HepG2 (cell line): ENCODE data around the gene CALML4. TPM values are rescaled to one million over a fixed set of nuclear protein-coding genes. Genes with fewer than 3 reads are reported as not detected.

Experiments
- ARID3A ChIP-seq: IDR thresholded peaks from 2 replicates; pipeline ENCODE4 v1.6.1; 2012; ENCODE audit warnings: low read depth, low read length, improper control_type of control experiment
- ELF1 ChIP-seq: sonication (generic); formaldehyde crosslinking; IDR thresholded peaks from 2 replicates; pipeline ENCODE4 v1.4.0; 2020; ENCODE audit warnings: missing genetic modification reagents
- FOXC1 ChIP-seq: sonication (generic); formaldehyde crosslinking; IDR thresholded peaks from 2 replicates; pipeline ENCODE4 v1.8.0; 2022; ENCODE audit warnings: mild to moderate bottlenecking, missing genetic modification reagents, borderline replicate concordance
- KDM5B ChIP-seq: sonication (generic); formaldehyde crosslinking; IDR thresholded peaks from 2 replicates; pipeline ENCODE4 v1.4.0; 2020; ENCODE audit warnings: missing genetic modification reagents, mild to moderate bottlenecking, borderline replicate concordance
- NPAS2 ChIP-seq: sonication (generic); formaldehyde crosslinking; IDR thresholded peaks from 2 replicates; pipeline ENCODE4 v1.8.0; 2022; ENCODE audit warnings: mild to moderate bottlenecking, missing genetic modification reagents, borderline replicate concordance
- THRA ChIP-seq: sonication (generic); formaldehyde crosslinking; IDR thresholded peaks from 2 replicates; pipeline ENCODE4 v1.4.0; 2020; ENCODE audit warnings: missing genetic modification reagents, borderline replicate concordance
- ZBED4 ChIP-seq: sonication (generic); formaldehyde crosslinking; IDR thresholded peaks from 2 replicates; pipeline ENCODE4 v1.4.0; 2020; ENCODE audit warnings: missing genetic modification reagents, borderline replicate concordance
- ZNF263 ChIP-seq: sonication (generic); formaldehyde crosslinking; IDR thresholded peaks from 2 replicates; pipeline ENCODE4 v1.4.0; 2020; ENCODE audit warnings: missing genetic modification reagents
- polyA plus RNA-seq, 8 experiments: library from polyadenylated mRNA; depleted of rRNA in 3 of 8; stranded (reverse) in 7 of 8; unstranded in 1 of 8; fragments of >200 nt; fragmentation: Illumina TruSeq in 4 of 8; extraction: Trizol in 4 of 8; gene quantifications; 2 replicates each; pipeline versions ENCODE4 v1.2.1 to v1.2.3, GENCODE V29; 2011 to 2016; ENCODE audit warnings: low read depth in 4 of 8, missing spikeins in 1 of 8, mixed read lengths in 1 of 8; ENCODE audit not compliant: insufficient read depth in 1 of 8
- total RNA-seq, 5 experiments: library from RNA; depleted of rRNA; stranded (reverse); fragments of >200 nt; fragmentation: Illumina TruSeq; extraction: Trizol; gene quantifications; 2 replicates each; pipeline ENCODE4 v1.2.3, GENCODE V29; 2016; ENCODE audit warnings: low read depth in 1 of 5

The CALML4 gene
- total and polyA plus RNA-seq, 2 of the 13 experiments (the other 11 are each of a cell fraction or from before 2014, with no cell fraction given) = 3.6 to 8.7 TPM

GRCh38 chr15:68224546-68225250, 19.6 kb upstream of the CALML4 start (continued):
- TF ChIP-seq THRA (CRISPR knock-in tag) = no peak
- TF ChIP-seq ZBED4 (CRISPR knock-in tag) = no peak
- TF ChIP-seq NPAS2 = no peak
- no peak for TF ChIP-seq ARID3A
- TF ChIP-seq ELF1 (CRISPR knock-in tag) = no peak
- no peak for TF ChIP-seq ZNF263 (CRISPR knock-in tag)
- no peak for TF ChIP-seq FOXC1 (CRISPR knock-in tag)
- no peak for TF ChIP-seq KDM5B
- TF ChIP-seq, all 625 proteins: peak for 0
